Osteoblast (primary cell): ENCODE data around the gene CD63. TPM values are rescaled to one million over a fixed set of nuclear protein-coding genes. Genes with fewer than 3 reads are reported as not detected.

Experiments
- DNase-seq: peaks from one replicate; pipeline ENCODE4 v3.0.0; 2011; ENCODE audit warnings: low spot score, mixed read lengths; ENCODE audit not compliant: insufficient read length; ENCODE audit errors: missing footprints
- H2AFZ ChIP-seq: 2 replicates; pipeline ENCODE4 v1.6.0; 2011; ENCODE audit warnings: mild to moderate bottlenecking, low read length
- H3K27ac ChIP-seq: 2 replicates; pipeline ENCODE4 v1.5.1; 2011; ENCODE audit warnings: mild to moderate bottlenecking, low read depth, low read length, moderate library complexity
- H3K27me3 ChIP-seq: 2 replicates; pipeline ENCODE4 v1.6.0; 2012; ENCODE audit warnings: mild to moderate bottlenecking, control low read depth, inconsistent platforms, low read length, moderate library complexity; ENCODE audit not compliant: insufficient read depth
- H3K36me3 ChIP-seq: 2 replicates; pipeline ENCODE4 v1.5.1; 2011; ENCODE audit warnings: mild to moderate bottlenecking, low read length, control low read depth, moderate library complexity; ENCODE audit not compliant: insufficient read depth
- H3K4me1 ChIP-seq: 2 replicates; pipeline ENCODE4 v1.5.1; 2011; ENCODE audit warnings: mild to moderate bottlenecking, low read length, control low read depth, moderate library complexity; ENCODE audit not compliant: insufficient read depth
- H3K4me2 ChIP-seq: 2 replicates; pipeline ENCODE4 v1.6.0; 2011; ENCODE audit warnings: mild to moderate bottlenecking, low read length; ENCODE audit not compliant: insufficient read depth
- H3K4me3 ChIP-seq: fragments of 200-600 bp; sonication (generic); 3 replicates; pipeline ENCODE4 v1.5.1; 2012; ENCODE audit warnings: mild to moderate bottlenecking, low read length, inconsistent platforms; ENCODE audit not compliant: insufficient read depth
- H3K79me2 ChIP-seq: 2 replicates; pipeline ENCODE4 v1.6.0; 2012; ENCODE audit warnings: mild to moderate bottlenecking, low read length, control low read depth, inconsistent platforms; ENCODE audit not compliant: insufficient read depth
- H3K9me3 ChIP-seq: 2 replicates; pipeline ENCODE4 v1.5.1; 2011; ENCODE audit warnings: low read depth, low read length, control low read depth
- H4K20me1 ChIP-seq: 2 replicates; pipeline ENCODE4 v1.6.0; 2012; ENCODE audit warnings: mild to moderate bottlenecking, low read length, control low read depth; ENCODE audit not compliant: insufficient read depth
- total RNA-seq: library from RNA; depleted of rRNA; stranded (reverse); fragments of >200 nt; gene quantifications from 2 replicates; pipeline ENCODE4 v1.2.3, GENCODE V29; 2012
- TF ChIP-seq, protein P1 (sequence below): IDR thresholded peaks from 2 replicates; pipeline ENCODE4 v1.5.1; 2011; ENCODE audit warnings: mild to moderate bottlenecking, low read depth, low read length, moderate library complexity; ENCODE audit errors: extremely low read depth

CD63 gene
- total RNA-seq, 1 donor = 3,072 TPM

DNA sequence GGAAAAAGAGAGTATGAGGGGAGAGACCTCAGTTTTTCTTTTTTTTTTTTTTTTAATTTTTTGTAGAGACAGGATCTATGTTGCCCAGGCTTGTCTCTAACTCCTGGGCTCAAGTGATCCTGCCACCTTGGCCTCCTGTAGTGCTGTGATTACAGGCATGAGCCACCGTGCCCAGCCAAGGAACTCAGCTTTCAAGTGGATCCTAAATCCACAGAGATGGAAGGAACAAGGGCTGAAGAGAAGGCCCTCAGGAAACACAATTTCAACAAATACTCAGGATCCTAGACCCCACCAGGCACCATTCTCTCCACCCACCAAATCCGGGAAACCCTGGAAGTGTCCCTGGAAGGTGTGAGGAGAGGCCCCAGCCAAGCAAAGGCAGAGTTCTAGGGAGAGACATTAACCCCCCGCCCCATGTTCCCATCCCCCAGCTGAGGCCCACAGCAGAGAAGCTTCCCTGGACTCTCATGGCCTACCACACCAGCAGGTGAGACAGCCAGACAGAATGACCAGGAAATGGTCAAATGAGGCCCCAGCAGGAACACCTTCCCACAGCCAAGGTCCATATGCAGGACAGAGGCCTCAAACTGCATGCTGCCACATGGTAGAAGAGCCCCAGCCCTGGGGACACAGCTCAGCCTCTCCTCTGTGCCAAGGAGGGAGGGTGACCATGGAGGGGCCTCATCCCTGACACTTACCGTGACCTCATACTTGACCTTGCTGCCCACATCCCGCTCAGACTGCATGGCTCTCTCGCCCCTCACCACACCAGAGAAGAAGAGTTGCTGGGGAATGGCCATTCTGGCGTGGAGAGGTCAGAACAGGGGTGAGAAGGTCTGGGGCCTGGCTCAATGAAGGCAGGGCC, 35.3 kb downstream of the CD63 start:
- H3K9me3 ChIP-seq = no peaks in the 10 kb centered on the region
- peaks cover 2% of the 10 kb centered on the region for H3K79me2 ChIP-seq
- no peaks in the 10 kb centered on the region for H3K4me1 ChIP-seq
- H3K27ac ChIP-seq = no peak overlapping the region
- no peak overlapping the region for H2AFZ ChIP-seq
- H3K36me3 ChIP-seq = peaks cover 84% of the 10 kb centered on the region
- H3K4me2 ChIP-seq = no peak overlapping the region
- H3K27me3 ChIP-seq = no peaks in the 10 kb centered on the region
- peaks cover 13% of the 10 kb centered on the region for H4K20me1 ChIP-seq
- no peak overlapping the region for H3K4me3 ChIP-seq
- peak; percentile 75 for DNase-seq
- TF ChIP-seq, protein P1, sequence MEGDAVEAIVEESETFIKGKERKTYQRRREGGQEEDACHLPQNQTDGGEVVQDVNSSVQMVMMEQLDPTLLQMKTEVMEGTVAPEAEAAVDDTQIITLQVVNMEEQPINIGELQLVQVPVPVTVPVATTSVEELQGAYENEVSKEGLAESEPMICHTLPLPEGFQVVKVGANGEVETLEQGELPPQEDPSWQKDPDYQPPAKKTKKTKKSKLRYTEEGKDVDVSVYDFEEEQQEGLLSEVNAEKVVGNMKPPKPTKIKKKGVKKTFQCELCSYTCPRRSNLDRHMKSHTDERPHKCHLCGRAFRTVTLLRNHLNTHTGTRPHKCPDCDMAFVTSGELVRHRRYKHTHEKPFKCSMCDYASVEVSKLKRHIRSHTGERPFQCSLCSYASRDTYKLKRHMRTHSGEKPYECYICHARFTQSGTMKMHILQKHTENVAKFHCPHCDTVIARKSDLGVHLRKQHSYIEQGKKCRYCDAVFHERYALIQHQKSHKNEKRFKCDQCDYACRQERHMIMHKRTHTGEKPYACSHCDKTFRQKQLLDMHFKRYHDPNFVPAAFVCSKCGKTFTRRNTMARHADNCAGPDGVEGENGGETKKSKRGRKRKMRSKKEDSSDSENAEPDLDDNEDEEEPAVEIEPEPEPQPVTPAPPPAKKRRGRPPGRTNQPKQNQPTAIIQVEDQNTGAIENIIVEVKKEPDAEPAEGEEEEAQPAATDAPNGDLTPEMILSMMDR = no peak

DNA sequence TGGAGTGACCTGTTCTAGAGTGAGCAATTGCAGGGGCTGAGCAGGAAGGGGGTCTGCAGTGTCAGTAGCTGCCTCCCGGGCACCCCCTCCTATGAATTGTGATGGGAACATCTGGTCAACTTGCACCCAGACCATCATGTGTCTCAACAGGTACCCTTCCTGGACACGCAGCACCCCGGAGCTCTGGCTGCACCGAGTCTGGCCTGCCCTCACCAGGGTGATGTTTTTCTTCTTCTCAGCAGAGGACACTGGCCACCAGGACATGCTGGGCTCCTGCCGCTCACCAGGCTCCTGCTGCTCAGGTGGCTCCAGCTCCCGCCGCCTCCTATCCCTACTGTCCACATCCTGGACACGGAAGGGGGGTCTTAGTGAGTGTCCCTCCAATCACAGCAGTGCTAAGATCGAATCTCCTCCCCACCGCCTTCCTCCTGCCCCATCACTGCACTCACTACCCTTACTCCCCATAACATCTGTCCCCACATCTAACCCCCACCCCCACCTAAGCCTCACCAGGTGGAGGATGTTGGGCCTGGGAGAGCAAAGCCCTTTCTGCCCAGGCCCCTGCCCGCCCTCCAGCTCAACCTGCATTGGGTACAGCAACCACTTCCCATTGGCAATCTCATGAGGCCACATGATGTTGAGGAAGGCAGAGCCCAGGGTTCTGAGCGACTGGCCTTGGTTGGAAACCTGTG, 36.0 kb downstream of the CD63 start:
- no peaks in the 10 kb centered on the region for H3K79me2 ChIP-seq
- DNase-seq = peak; percentile 69
- no peak overlapping the region for H2AFZ ChIP-seq
- H3K36me3 ChIP-seq = peaks cover 84% of the 10 kb centered on the region
- H4K20me1 ChIP-seq = peaks cover 13% of the 10 kb centered on the region
- no peaks in the 10 kb centered on the region for H3K9me3 ChIP-seq
- no peak overlapping the region for H3K27ac ChIP-seq
- H3K27me3 ChIP-seq = no peaks in the 10 kb centered on the region
- no peak overlapping the region for H3K4me3 ChIP-seq
- no peaks in the 10 kb centered on the region for H3K4me1 ChIP-seq
- TF ChIP-seq, protein P1 = no peak
- no peak overlapping the region for H3K4me2 ChIP-seq

DNA sequence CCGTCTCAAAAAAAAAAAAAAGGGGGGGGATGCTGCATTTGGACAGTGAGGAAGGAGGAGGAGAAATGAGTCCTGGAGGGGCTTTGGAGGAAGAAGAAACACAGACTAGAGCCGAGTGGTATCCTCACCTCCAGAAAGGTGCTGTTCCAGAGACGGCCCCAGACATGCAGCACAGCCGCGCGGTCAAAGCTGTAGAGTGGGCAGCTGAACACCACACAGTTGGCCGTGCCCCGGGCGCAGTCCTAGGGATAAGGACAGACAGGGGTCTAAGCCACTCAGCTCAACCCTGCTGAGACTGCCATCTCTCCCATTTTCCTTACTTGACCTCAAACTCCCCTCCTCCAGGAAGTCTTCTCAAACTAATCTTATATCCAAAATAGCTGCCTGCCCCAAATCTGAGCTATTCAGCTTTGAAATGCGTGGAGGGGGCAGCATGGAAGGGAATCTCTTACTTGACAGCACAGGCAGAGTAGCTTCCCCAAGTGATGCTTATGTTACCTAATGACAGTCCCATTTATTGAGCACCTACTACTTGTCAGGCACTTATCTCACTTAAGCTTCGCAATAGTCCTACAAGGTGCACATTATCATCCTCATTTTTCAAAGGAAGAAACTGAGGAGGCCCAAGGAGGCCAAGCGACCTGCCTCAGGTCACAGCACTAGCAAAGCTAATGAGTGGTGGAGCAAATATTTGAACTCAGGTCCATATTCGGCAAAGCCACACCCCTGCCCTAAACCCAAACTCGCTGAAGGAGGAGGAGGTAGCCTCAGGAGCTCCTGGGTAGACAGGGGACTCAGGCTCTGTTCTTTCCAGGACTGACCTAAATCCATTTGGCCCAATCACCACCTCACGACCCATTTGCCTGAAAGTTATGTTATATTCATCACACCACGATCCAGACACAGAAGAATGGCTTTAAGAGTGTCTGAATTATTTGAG, 39.8 kb downstream of the CD63 start:
- Histone ChIP-seq H3K4me3 (no peak overlapping the region), H3K4me2 (no peak overlapping the region), H3K27ac (no peak overlapping the region), H3K79me2 (no peaks in the 10 kb centered on the region), H3K9me3 (no peaks in the 10 kb centered on the region), H3K4me1 (no peaks in the 10 kb centered on the region), H3K27me3 (no peaks in the 10 kb centered on the region), H4K20me1 (peaks cover 15% of the 10 kb centered on the region), H2AFZ (no peak overlapping the region), H3K36me3 (peaks cover 70% of the 10 kb centered on the region)
- TF ChIP-seq, protein P1 = no peak
- DNase-seq = no peak
